HL-60/S4 treated with retinoic acid at 250 ng/mL for 4 days and 3 days (cell line): ENCODE results near the gene AGPAT2.

Experiments
- in situ Hi-C: fragments of 300-500 bp; cut with MboI; formaldehyde crosslinking; loops from 2 replicates; pipeline ENCODE4 v1.7.0; 2022; ENCODE audit warnings: low sequenced_read_pairs

The AGPAT2 gene

GRCh38 chr9:136664000-136664915 is 23.0 kb downstream of the AGPAT2 start:
- in situ Hi-C loops, result no loop called here

GRCh38 chr9:136662656-136663581 is 24.3 kb downstream of the AGPAT2 start, which contains the start of gene EGFL7:
TSS of gene EGFL7 (plus strand) at chr9:136662916. CDS start at chr9:136668283, 5,367 bp downstream.
- in situ Hi-C loops, result no loop called here

GRCh38 chr9:136662326-136662655 is 25.0 kb downstream of the AGPAT2 start:
- in situ Hi-C loops, result no loop called here

- in situ Hi-C loops, result no loop called here
Measured at GRCh38 chr9:136661641-136662325, 25.5 kb downstream of the AGPAT2 start.

- in situ Hi-C loops, result no loop called here
Measured at GRCh38 chr9:136660971-136661550, 26.2 kb downstream of the AGPAT2 start.

- in situ Hi-C loops, result no loop called here
Measured at GRCh38 chr9:136659861-136660784, 27.1 kb downstream of the AGPAT2 start.

- in situ Hi-C loops, result no loop called here
Measured at GRCh38 chr9:136658849-136659535, 28.3 kb downstream of the AGPAT2 start.

GRCh38 chr9:136657974-136658848 is 29.0 kb downstream of the AGPAT2 start:
- in situ Hi-C loops, result no loop called here

- in situ Hi-C loops, result no loop called here
Measured at GRCh38 chr9:136656795-136657611, 30.3 kb downstream of the AGPAT2 start.

GRCh38 chr9:136656183-136656738 is 31.0 kb downstream of the AGPAT2 start:
- in situ Hi-C loops, result no loop called here

- in situ Hi-C loops, result no loop called here
Measured at GRCh38 chr9:136655536-136656182, 31.6 kb downstream of the AGPAT2 start.

- in situ Hi-C loops, result no loop called here
Measured at GRCh38 chr9:136654820-136655535, 32.3 kb downstream of the AGPAT2 start.

GRCh38 chr9:136653323-136654079 is 33.8 kb downstream of the AGPAT2 start:
- in situ Hi-C loops, result no loop called here

- in situ Hi-C loops, result no loop called here
Measured at GRCh38 chr9:136651860-136652259, 35.4 kb downstream of the AGPAT2 start.

- in situ Hi-C loops, result no loop called here
Measured at GRCh38 chr9:136650648-136651047, 36.6 kb downstream of the AGPAT2 start.
